Thyroid gland (tissue), 4 donors: ENCODE results near the gene PRKCE. TPM values are rescaled to one million over a fixed set of nuclear protein-coding genes. Genes with fewer than 3 reads are reported as not detected.

ENCODE experiments used
- DNase-seq, 2 donors: peaks; one replicate each; pipeline ENCODE4 v3.0.0-alpha.2; 2019
- H3K27ac ChIP-seq, 3 donors: fragments of 200-600 bp; sonication (generic); 1 replicate in 2 of 3; 2 replicates in 1 of 3; pipeline ENCODE4 v1.5.1; 2016 to 2019; ENCODE audit warnings: mild to moderate bottlenecking in 1 of 3, moderate library complexity in 1 of 3
- H3K27me3 ChIP-seq: fragments of 200-600 bp; sonication (generic); one replicate; pipeline ENCODE4 v1.5.1; 2019
- H3K36me3 ChIP-seq, 2 donors: fragments of 200-600 bp; sonication (generic); one replicate each; pipeline ENCODE4 v1.5.1; 2016 to 2019
- H3K4me1 ChIP-seq, 2 donors: fragments of 200-600 bp; sonication (generic); one replicate each; pipeline ENCODE4 v1.5.1; 2017 to 2019
- H3K4me3 ChIP-seq, 3 donors: fragments of 200-600 bp; sonication (generic); replicated peaks in 1 of 3; 1 replicate in 2 of 3; 2 replicates in 1 of 3; pipeline ENCODE4 v1.5.1; 2016; ENCODE audit warnings: mild to moderate bottlenecking in 1 of 3
- H3K9me3 ChIP-seq: fragments of 200-600 bp; sonication (generic); one replicate; pipeline ENCODE4 v1.5.1; 2017
- POLR2A ChIP-seq, 2 donors: fragments of 450-650 bp; IDR thresholded peaks; one replicate each; pipeline ENCODE4 v1.6.1; 2017; ENCODE audit warnings: antibody characterized with exemption in 2 of 2, mild to moderate bottlenecking in 2 of 2, moderate library complexity in 1 of 2
- WGBS, 2 donors: methylation state at CpG; one replicate each; pipeline ENCODE4 v1.1.5; 2017; 5-methylcytosine and 5-hydroxymethylcytosine counted together
- intact Hi-C: fragments of 100-400 bp; cut with DNase I; formaldehyde crosslinking; loops from one replicate; pipeline ENCODE4 v1.15.1; 2023
- total RNA-seq, 4 donors: library from RNA; depleted of rRNA; stranded (reverse); fragments of >200 nt; gene quantifications; one replicate each; pipeline ENCODE4 v1.2.3, GENCODE V29; 2016
- TF ChIP-seq, protein P1 (sequence below), 6 experiments: fragments of 200-600 bp in 3 of 6; fragments of 450-650 bp in 3 of 6; sonication (generic) in 3 of 6; IDR thresholded peaks; one replicate each; pipeline ENCODE4 v1.5.1; 2016 to 2019; ENCODE audit warnings: antibody characterized with exemption in 6 of 6, mild to moderate bottlenecking in 2 of 6, inconsistent platforms in 1 of 6, moderate library complexity in 1 of 6

PRKCE gene
- total RNA-seq, 4 donors from 2014 or later, result 8.4 to 35.3 (median 15.2) TPM

DNA sequence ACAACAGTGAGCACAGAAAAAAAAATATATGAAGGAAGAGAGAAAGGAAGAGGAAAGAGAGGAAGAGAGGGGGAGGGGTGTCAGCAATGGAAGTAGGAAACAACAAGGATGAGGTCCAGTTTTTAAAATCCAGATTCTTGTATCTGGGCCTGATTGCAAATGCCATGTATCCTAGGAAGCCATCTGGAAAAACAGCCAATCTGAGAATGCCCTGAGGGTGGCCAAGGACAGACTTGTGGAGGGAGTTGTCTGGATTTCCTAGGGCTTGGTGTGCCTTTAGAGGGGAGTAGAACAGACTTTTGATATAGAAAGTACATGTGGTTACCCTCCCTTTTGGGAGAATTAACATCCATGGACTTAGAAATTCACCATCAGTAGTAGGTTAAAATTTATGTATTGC lies 47.1 kb downstream of the PRKCE start:
- H3K4me1 ChIP-seq, result no peaks in the 10 kb centered on the region
- H3K36me3 ChIP-seq, result no peaks in the 10 kb centered on the region
- intact Hi-C loops, result no loop called here
- no peak overlapping the region for H3K27ac ChIP-seq
- DNase-seq, result no peak
- no peak overlapping the region for H3K4me3 ChIP-seq
- no peaks in the 10 kb centered on the region for H3K9me3 ChIP-seq
- TF ChIP-seq POLR2A (IDR thresholded peaks at IDR 0.05), result no peak
- no peaks in the 10 kb centered on the region for H3K27me3 ChIP-seq

- Histone ChIP-seq H3K9me3 (no peaks in the 10 kb centered on the region), H3K27me3 (no peaks in the 10 kb centered on the region), H3K27ac (no peak overlapping the region), H3K4me1 (no peaks in the 10 kb centered on the region), H3K36me3 (no peaks in the 10 kb centered on the region), H3K4me3 (no peak overlapping the region)
- WGBS, 2 donors, result 76 to 88% methylated on average over 7 of the region's 7 CpGs
- TF ChIP-seq, protein P1, sequence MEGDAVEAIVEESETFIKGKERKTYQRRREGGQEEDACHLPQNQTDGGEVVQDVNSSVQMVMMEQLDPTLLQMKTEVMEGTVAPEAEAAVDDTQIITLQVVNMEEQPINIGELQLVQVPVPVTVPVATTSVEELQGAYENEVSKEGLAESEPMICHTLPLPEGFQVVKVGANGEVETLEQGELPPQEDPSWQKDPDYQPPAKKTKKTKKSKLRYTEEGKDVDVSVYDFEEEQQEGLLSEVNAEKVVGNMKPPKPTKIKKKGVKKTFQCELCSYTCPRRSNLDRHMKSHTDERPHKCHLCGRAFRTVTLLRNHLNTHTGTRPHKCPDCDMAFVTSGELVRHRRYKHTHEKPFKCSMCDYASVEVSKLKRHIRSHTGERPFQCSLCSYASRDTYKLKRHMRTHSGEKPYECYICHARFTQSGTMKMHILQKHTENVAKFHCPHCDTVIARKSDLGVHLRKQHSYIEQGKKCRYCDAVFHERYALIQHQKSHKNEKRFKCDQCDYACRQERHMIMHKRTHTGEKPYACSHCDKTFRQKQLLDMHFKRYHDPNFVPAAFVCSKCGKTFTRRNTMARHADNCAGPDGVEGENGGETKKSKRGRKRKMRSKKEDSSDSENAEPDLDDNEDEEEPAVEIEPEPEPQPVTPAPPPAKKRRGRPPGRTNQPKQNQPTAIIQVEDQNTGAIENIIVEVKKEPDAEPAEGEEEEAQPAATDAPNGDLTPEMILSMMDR (IDR thresholded peaks at IDR 0.05), result no peak
- TF ChIP-seq POLR2A (IDR thresholded peaks at IDR 0.05), result no peak
- intact Hi-C loops, result no loop called here
- DNase-seq, result no peak
Observed at GRCh38 chr2:45699032-45699658, 47.7 kb downstream of the PRKCE start.

GRCh38 chr2:45700407-45701013 lies 49.0 kb downstream of the PRKCE start:
- H3K4me3 ChIP-seq, result no peak overlapping the region
- H3K27me3 ChIP-seq, result no peaks in the 10 kb centered on the region
- H3K4me1 ChIP-seq, result peaks cover 11% of the 10 kb centered on the region in 2 donors
- no peak for DNase-seq
- H3K27ac ChIP-seq, result no peak overlapping the region
- TF ChIP-seq POLR2A (IDR thresholded peaks at IDR 0.05), result no peak
- TF ChIP-seq, protein P1 (IDR thresholded peaks at IDR 0.05), result no peak
- no peaks in the 10 kb centered on the region for H3K9me3 ChIP-seq
- WGBS, 2 donors, result 89 to 92% methylated on average over 10 of the region's 10 CpGs
- intact Hi-C loops, result no loop called here
- H3K36me3 ChIP-seq, result no peaks in the 10 kb centered on the region

- H3K27ac ChIP-seq, result peak overlapping the region in 2 of 3 donors; percentile 9 to 35
- WGBS, 2 donors, result 51 to 61% methylated on average over 5 of the region's 5 CpGs
- intact Hi-C loops, result no loop called here
Observed at GRCh38 chr2:45705233-45705632, 53.8 kb downstream of the PRKCE start.

GRCh38 chr2:45706033-45706432 lies 54.6 kb downstream of the PRKCE start:
- Histone ChIP-seq H3K4me1 (peaks cover 13 to 15% of the 10 kb centered on the region in 2 donors), H3K27me3 (no peaks in the 10 kb centered on the region), H3K36me3 (no peaks in the 10 kb centered on the region), H3K4me3 (no peak overlapping the region), H3K27ac (peak overlapping the region in 1 of 3 donors; percentile 35), H3K9me3 (no peaks in the 10 kb centered on the region)
- intact Hi-C loops, result no loop called here
- no peak for DNase-seq
- TF ChIP-seq, protein P1 (IDR thresholded peaks at IDR 0.05), result no peak
- no peak for TF ChIP-seq POLR2A (IDR thresholded peaks at IDR 0.05)

More at GRCh38 chr2:45705233-45705632, 53.8 kb downstream of the PRKCE start:
- Histone ChIP-seq H3K9me3 (no peaks in the 10 kb centered on the region), H3K36me3 (no peaks in the 10 kb centered on the region), H3K4me1 (peaks cover 13 to 15% of the 10 kb centered on the region in 2 donors), H3K4me3 (no peak overlapping the region), H3K27me3 (no peaks in the 10 kb centered on the region)
- TF ChIP-seq, protein P1 (IDR thresholded peaks at IDR 0.05), result no peak
- peak in 1 of 2 donors; percentile 14 for TF ChIP-seq POLR2A (IDR thresholded peaks at IDR 0.05)
- DNase-seq, result peak; percentile 9 to 40
